ENCODE data around the gene MYL12A. TPM values are rescaled to one million over a fixed set of nuclear protein-coding genes. Genes with fewer than 3 reads are reported as not detected.
"Not testable (repeated sequence)": the region's sequence is repeated elsewhere in the genome, so short reads cannot be mapped to it uniquely, and the experiment has no call there.

MYL12A gene
- total and polyA plus RNA-seq, 2 of the 8 experiments (the other 6 are each of a cell fraction or from before 2014, with no cell fraction given): 188 to 247 TPM

GRCh38 chr18:3247240-3248061, at the start of gene MYL12A (continued):
- no peak for TF ChIP-seq CTBP2 (IDR thresholded peaks at IDR 0.05; ENCODE audit: borderline replicate concordance, insufficient read depth, insufficient read length, low read length)
- TF ChIP-seq CBX5 (IDR thresholded peaks at IDR 0.05; ENCODE audit: low read depth, low read length): no peak
- TF ChIP-seq POLR2AphosphoS5 (IDR thresholded peaks at IDR 0.05; ENCODE audit: low read depth, low read length): peak; percentile 90
- TF ChIP-seq TCF12 (IDR thresholded peaks at IDR 0.05; ENCODE audit: low read depth, low read length): 0 out of 2 replicates have a peak, but pooled peaks have one; percentile 11

GRCh38 chr18:3198260-3198860, 49.2 kb upstream of the MYL12A start:
- H2BK15ac ChIP-seq (ENCODE audit: low read length); H3K14ac ChIP-seq (ENCODE audit: insufficient read length); H3K27ac ChIP-seq (ENCODE audit: low read depth, low read length); POLR2A ChIA-PET (ENCODE audit: partially characterized antibody); FAIRE-seq; H3K23ac ChIP-seq (ENCODE audit: insufficient read length); H3K9ac ChIP-seq (replicated peaks in 1 of 4; ENCODE audit: extremely low read depth in 1 of 4, low read depth in 3 of 4, low read length in 3 of 4); H2BK12ac ChIP-seq (ENCODE audit: low read depth, low read length); H2AFZ ChIP-seq (ENCODE audit: low read length); H3K9me3 ChIP-seq (ENCODE audit: insufficient read depth in 2 of 2, low read depth in 1 of 2, low read length in 1 of 2); H2BK5ac ChIP-seq (ENCODE audit: low read depth, low read length); H4K20me1 ChIP-seq (replicated peaks in 1 of 2; ENCODE audit: control insufficient read depth in 1 of 2, insufficient read depth in 2 of 2, low read length in 2 of 2); H3K4me3 ChIP-seq (ENCODE audit: extremely low read depth in 1 of 4, insufficient read depth in 2 of 4, low read depth in 3 of 4, low read length in 4 of 4); H2AK5ac ChIP-seq (ENCODE audit: low read depth, low read length); H3K4me2 ChIP-seq (ENCODE audit: insufficient read depth in 1 of 2, low read depth in 2 of 2, low read length in 2 of 2); H3K79me1 ChIP-seq (ENCODE audit: low read depth, low read length); H3K4me1 ChIP-seq (replicated peaks in 1 of 4; ENCODE audit: control insufficient read depth in 3 of 4, insufficient read depth in 4 of 4, low read length in 3 of 4); H4K91ac ChIP-seq (replicated peaks; ENCODE audit: insufficient read length, low read length); H3K36me3 ChIP-seq (ENCODE audit: control insufficient read depth in 2 of 4, insufficient read depth in 4 of 4, low read length in 3 of 4); H3K23me2 ChIP-seq (ENCODE audit: low read depth, low read length); H4K8ac ChIP-seq (ENCODE audit: extremely low read depth, insufficient read depth, low read length); H3K4ac ChIP-seq (replicated peaks; ENCODE audit: insufficient read length, low read depth, low read length); H2BK120ac ChIP-seq (replicated peaks; ENCODE audit: low read depth, low read length); H2BK20ac ChIP-seq (ENCODE audit: low read length); H3K56ac ChIP-seq (replicated peaks; ENCODE audit: insufficient read length, low read depth, low read length); H3K27me3 ChIP-seq (replicated peaks in 1 of 4; ENCODE audit: control insufficient read depth in 3 of 4, extremely low read depth in 1 of 4, insufficient read depth in 3 of 4, low read length in 3 of 4); DNase-seq (ENCODE audit: low read depth in 1 of 2, low spot score in 2 of 2); H3K18ac ChIP-seq (ENCODE audit: extremely low read depth, low read length); H3K79me2 ChIP-seq (ENCODE audit: control insufficient read depth in 1 of 2, insufficient read depth in 2 of 2, low read length in 2 of 2); H4K5ac ChIP-seq (ENCODE audit: insufficient read length, low read depth, low read length): not testable (repeated sequence)
- CTCF ChIA-PET (ENCODE audit: partially characterized antibody): interaction anchor here (1.5 kb wide), 1 partner anchor 13 kb away, joined by 3 read pairs; no protein-coding TSS in a partner anchor
- 90% methylated on average over 9 of the region's 11 CpGs; no CpG with 5 or more reads in 1 of the 2 experiments for WGBS, 2 experiments (ENCODE audit: extremely low coverage in 1 of 2, insufficient coverage in 1 of 2, insufficient read length in 1 of 2, insufficient replicate concordance in 2 of 2, low coverage in 1 of 2, low lambda C conversion rate in 2 of 2, missing lambda C conversion rate in 1 of 2)
